Stimulated activated CD4-positive, alpha-beta T cell treated with anti-CD3 and anti-CD28 coated beads, Interleukin-2, amount 100 ng/mL, for 4 hours (primary cell): Measurements from ENCODE around the gene BEX3.
"Not testable (repeated sequence)": the region's sequence is repeated elsewhere in the genome, so short reads cannot be mapped to it uniquely, and the experiment has no call there.

Experiments
- DNase-seq: peaks from one replicate; pipeline ENCODE4 v3.0.0-alpha.2; 2020; ENCODE audit warnings: low read depth

The BEX3 gene

GRCh38 chrX:103382877-103383276 is 6.5 kb downstream of the BEX3 start:
- no peak for DNase-seq

- no peak for DNase-seq
Measured at GRCh38 chrX:103384672-103385071, 8.3 kb downstream of the BEX3 start.

GRCh38 chrX:103385283-103385830 is 9.0 kb downstream of the BEX3 start:
- not testable (repeated sequence) for DNase-seq

- DNase-seq, result no peak
Measured at GRCh38 chrX:103386332-103386731, 10.0 kb downstream of the BEX3 start.

GRCh38 chrX:103393487-103393886 is 17.1 kb downstream of the BEX3 start:
- DNase-seq, result no peak

- no peak for DNase-seq
Measured at GRCh38 chrX:103396186-103396585, 19.8 kb downstream of the BEX3 start.

GRCh38 chrX:103396660-103397059 is 20.3 kb downstream of the BEX3 start:
- no peak for DNase-seq

- no peak for DNase-seq
Measured at GRCh38 chrX:103397707-103398106, 21.4 kb downstream of the BEX3 start.

- DNase-seq, result no peak
Measured at GRCh38 chrX:103398421-103398864, 22.1 kb downstream of the BEX3 start.

GRCh38 chrX:103399744-103400143 is 23.4 kb downstream of the BEX3 start:
- DNase-seq, result no peak

- DNase-seq, result no peak
Measured at GRCh38 chrX:103400931-103401330, 24.6 kb downstream of the BEX3 start.

GRCh38 chrX:103404231-103405008 is 28.1 kb downstream of the BEX3 start:
- peak; percentile 1 for DNase-seq

- DNase-seq, result no peak
Measured at GRCh38 chrX:103405009-103405333, 28.6 kb downstream of the BEX3 start.

- no peak for DNase-seq
Measured at GRCh38 chrX:103406256-103406655, 29.9 kb downstream of the BEX3 start.

GRCh38 chrX:103407776-103408175 is 31.4 kb downstream of the BEX3 start:
- no peak for DNase-seq

- DNase-seq, result not testable (repeated sequence)
Measured at GRCh38 chrX:103411721-103412120, 35.4 kb downstream of the BEX3 start.

- DNase-seq, result no peak
Measured at GRCh38 chrX:103413705-103414387, 37.5 kb downstream of the BEX3 start.

- DNase-seq, result no peak
Measured at GRCh38 chrX:103414561-103414960, 38.2 kb downstream of the BEX3 start.

GRCh38 chrX:103415068-103415467 is 38.7 kb downstream of the BEX3 start:
- DNase-seq, result no peak

- no peak for DNase-seq
Measured at GRCh38 chrX:103415528-103415927, 39.2 kb downstream of the BEX3 start.

GRCh38 chrX:103417370-103417769 is 41.0 kb downstream of the BEX3 start:
- DNase-seq, result no peak

- DNase-seq, result no peak
Measured at GRCh38 chrX:103417933-103418332, 41.6 kb downstream of the BEX3 start.

- no peak for DNase-seq
Measured at GRCh38 chrX:103418811-103419340, 42.5 kb downstream of the BEX3 start.
